Measurements from ENCODE around the gene BCAS1.
A peak's percentile ranks its signal among the peaks of the same experiment; 100 is the strongest.
"Not testable (repeated sequence)": the region's sequence is repeated elsewhere in the genome, so short reads cannot be mapped to it uniquely, and the experiment has no call there.

The BCAS1 gene

GRCh38 chr20:54021446-54022235 lies 48.8 kb downstream of the BCAS1 start:
- DNase-seq (ENCODE audit: insufficient read length) (no peak), FAIRE-seq (no peak)
- TF ChIP-seq TAF1 (IDR thresholded peaks at IDR 0.05; ENCODE audit: borderline replicate concordance, low read depth, low read length) (no peak), POLR2AphosphoS5 (IDR thresholded peaks at IDR 0.05; ENCODE audit: low read depth, low read length) (no peak), POLR2A (IDR thresholded peaks at IDR 0.05; ENCODE audit: low read depth, low read length) (no peak)

GRCh38 chr20:54020868-54021267 lies 49.5 kb downstream of the BCAS1 start:
- DNase-seq (ENCODE audit: insufficient read length): no peak
- TF ChIP-seq TAF1 (IDR thresholded peaks at IDR 0.05; ENCODE audit: borderline replicate concordance, low read depth, low read length) (no peak), POLR2A (IDR thresholded peaks at IDR 0.05; ENCODE audit: low read depth, low read length) (no peak), POLR2AphosphoS5 (IDR thresholded peaks at IDR 0.05; ENCODE audit: low read depth, low read length) (no peak)
- no peak for FAIRE-seq

- FAIRE-seq (no peak), DNase-seq (ENCODE audit: insufficient read length) (no peak)
- TF ChIP-seq POLR2A (IDR thresholded peaks at IDR 0.05; ENCODE audit: low read depth, low read length): no peak
These were observed 50.0 kb downstream of the BCAS1 start for GRCh38 chr20:54020348-54020747.

- no peak for FAIRE-seq
- no peak for DNase-seq (ENCODE audit: insufficient read length)
- no peak for TF ChIP-seq TAF1 (IDR thresholded peaks at IDR 0.05; ENCODE audit: borderline replicate concordance, low read depth, low read length)
- no peak for TF ChIP-seq POLR2A (IDR thresholded peaks at IDR 0.05; ENCODE audit: low read depth, low read length)
- TF ChIP-seq POLR2AphosphoS5 (IDR thresholded peaks at IDR 0.05; ENCODE audit: low read depth, low read length): no peak
These were observed 50.8 kb downstream of the BCAS1 start for GRCh38 chr20:54019585-54019984.

GRCh38 chr20:54019127-54019526 lies 51.3 kb downstream of the BCAS1 start:
- no peak for FAIRE-seq
- DNase-seq (ENCODE audit: insufficient read length): no peak
- no peak for TF ChIP-seq POLR2A (IDR thresholded peaks at IDR 0.05; ENCODE audit: low read depth, low read length)
- TF ChIP-seq TAF1 (IDR thresholded peaks at IDR 0.05; ENCODE audit: borderline replicate concordance, low read depth, low read length): no peak
- no peak for TF ChIP-seq POLR2AphosphoS5 (IDR thresholded peaks at IDR 0.05; ENCODE audit: low read depth, low read length)

GRCh38 chr20:54017846-54018245 lies 52.5 kb downstream of the BCAS1 start:
- TF ChIP-seq TAF1 (IDR thresholded peaks at IDR 0.05; ENCODE audit: borderline replicate concordance, low read depth, low read length): no peak
- no peak for TF ChIP-seq POLR2A (IDR thresholded peaks at IDR 0.05; ENCODE audit: low read depth, low read length)
- no peak for TF ChIP-seq POLR2AphosphoS5 (IDR thresholded peaks at IDR 0.05; ENCODE audit: low read depth, low read length)
- FAIRE-seq (peak; percentile 66), DNase-seq (ENCODE audit: insufficient read length) (peak; percentile 7)

GRCh38 chr20:54015496-54015895 lies 54.9 kb downstream of the BCAS1 start:
- TF ChIP-seq TAF1 (IDR thresholded peaks at IDR 0.05; ENCODE audit: borderline replicate concordance, low read depth, low read length) (no peak), POLR2A (IDR thresholded peaks at IDR 0.05; ENCODE audit: low read depth, low read length) (no peak), POLR2AphosphoS5 (IDR thresholded peaks at IDR 0.05; ENCODE audit: low read depth, low read length) (no peak)
- no peak for FAIRE-seq
- no peak for DNase-seq (ENCODE audit: insufficient read length)

- TF ChIP-seq TAF1 (IDR thresholded peaks at IDR 0.05; ENCODE audit: borderline replicate concordance, low read depth, low read length) (no peak), POLR2AphosphoS5 (IDR thresholded peaks at IDR 0.05; ENCODE audit: low read depth, low read length) (no peak), POLR2A (IDR thresholded peaks at IDR 0.05; ENCODE audit: low read depth, low read length) (no peak)
- FAIRE-seq (no peak), DNase-seq (ENCODE audit: insufficient read length) (no peak)
These were observed 56.0 kb downstream of the BCAS1 start for GRCh38 chr20:54014293-54014926.

GRCh38 chr20:54013471-54013870 lies 56.9 kb downstream of the BCAS1 start:
- DNase-seq (ENCODE audit: insufficient read length) (no peak), FAIRE-seq (no peak)
- no peak for TF ChIP-seq POLR2A (IDR thresholded peaks at IDR 0.05; ENCODE audit: low read depth, low read length)
- TF ChIP-seq POLR2AphosphoS5 (IDR thresholded peaks at IDR 0.05; ENCODE audit: low read depth, low read length): no peak
- TF ChIP-seq TAF1 (IDR thresholded peaks at IDR 0.05; ENCODE audit: borderline replicate concordance, low read depth, low read length): no peak

- no peak for TF ChIP-seq POLR2AphosphoS5 (IDR thresholded peaks at IDR 0.05; ENCODE audit: low read depth, low read length)
- TF ChIP-seq TAF1 (IDR thresholded peaks at IDR 0.05; ENCODE audit: borderline replicate concordance, low read depth, low read length): no peak
- no peak for TF ChIP-seq POLR2A (IDR thresholded peaks at IDR 0.05; ENCODE audit: low read depth, low read length)
- DNase-seq (ENCODE audit: insufficient read length) (no peak), FAIRE-seq (no peak)
These were observed 59.0 kb downstream of the BCAS1 start for GRCh38 chr20:54011346-54011745.

- not testable (repeated sequence) for FAIRE-seq; DNase-seq (ENCODE audit: insufficient read length)
These were observed 64.2 kb downstream of the BCAS1 start for GRCh38 chr20:54006216-54006615.

- FAIRE-seq (no peak), DNase-seq (ENCODE audit: insufficient read length) (no peak)
- TF ChIP-seq POLR2A (IDR thresholded peaks at IDR 0.05; ENCODE audit: low read depth, low read length) (no peak), TAF1 (IDR thresholded peaks at IDR 0.05; ENCODE audit: borderline replicate concordance, low read depth, low read length) (no peak), POLR2AphosphoS5 (IDR thresholded peaks at IDR 0.05; ENCODE audit: low read depth, low read length) (no peak)
These were observed 64.9 kb downstream of the BCAS1 start for GRCh38 chr20:54005524-54005923.

Measured in GM12892 (cell line).